NB4 (cell line): ENCODE data around the gene CCDC136.

Experiments
- DNase-seq: peaks from one replicate; pipeline ENCODE4 v3.0.0; 2010; ENCODE audit warnings: low read depth
- H3K4me3 ChIP-seq: one replicate; pipeline ENCODE4 v1.5.1; 2011; ENCODE audit warnings: mild to moderate bottlenecking, low read depth, low read length, moderate library complexity
- CTCF ChIP-seq: IDR thresholded peaks from one replicate; pipeline ENCODE4 v1.5.1; 2012; ENCODE audit warnings: low read depth, low read length
- MAX ChIP-seq: IDR thresholded peaks from 2 replicates; pipeline ENCODE4 v1.6.1; 2011; ENCODE audit warnings: low read depth, low read length
- MYC ChIP-seq: IDR thresholded peaks from 2 replicates; pipeline ENCODE4 v1.6.1; 2011; ENCODE audit warnings: low read depth, low read length
- POLR2A ChIP-seq: IDR thresholded peaks from 2 replicates; pipeline ENCODE4 v1.6.1; 2011; ENCODE audit warnings: mild to moderate bottlenecking; ENCODE audit not compliant: insufficient read length; ENCODE audit errors: extremely low read depth

The CCDC136 gene

GRCh38 chr7:128790315-128791041 is 1.3 kb upstream of the CCDC136 start:
- H3K4me3 ChIP-seq = peak overlapping the region; percentile 50
- no peak for DNase-seq
- no peak for TF ChIP-seq MYC
- no peak for TF ChIP-seq CTCF
- no peak for TF ChIP-seq MAX
- no peak for TF ChIP-seq POLR2A

GRCh38 chr7:128791972-128792327 is 182 bp downstream of the CCDC136 start:
- TF ChIP-seq CTCF (no peak), POLR2A (no peak), MAX (no peak), MYC (no peak)
- DNase-seq = no peak
- H3K4me3 ChIP-seq = peak overlapping the region; percentile 46

- TF ChIP-seq POLR2A (no peak), MYC (peak; percentile 89), CTCF (peak; percentile 31), MAX (peak; percentile 95)
- H3K4me3 ChIP-seq = no peak overlapping the region
- peak; percentile 64 for DNase-seq
Observed at GRCh38 chr7:128792471-128793180, 858 bp downstream of the CCDC136 start.

GRCh38 chr7:128793181-128793547 is 1.4 kb downstream of the CCDC136 start:
- H3K4me3 ChIP-seq = no peak overlapping the region
- DNase-seq = peak; percentile 67
- no peak for TF ChIP-seq CTCF
- TF ChIP-seq POLR2A = no peak
- TF ChIP-seq MYC = no peak
- TF ChIP-seq MAX = no peak

GRCh38 chr7:128794020-128794419 is 2.3 kb downstream of the CCDC136 start:
- H3K4me3 ChIP-seq = no peak overlapping the region
- TF ChIP-seq CTCF (peak; percentile 41), POLR2A (no peak)
- DNase-seq = peak; percentile 57
